NCI-H345 treated with DMSO at 0.1 percent for 48 hours (cell line): ENCODE data around the gene HCFC1.

ENCODE experiments used
- DNase-seq: peaks from one replicate; lab custom pipeline; 2025; ENCODE audit not compliant: unreplicated experiment; lab: John Stamatoyannopoulos, UW

The HCFC1 gene

GRCh38 chrX:153959649-153960048, 12.0 kb downstream of the HCFC1 start:
- DNase-seq = no peak

GRCh38 chrX:153958605-153959004, 13.0 kb downstream of the HCFC1 start:
- no peak for DNase-seq

GRCh38 chrX:153957224-153957623, 14.4 kb downstream of the HCFC1 start:
- no peak for DNase-seq

GRCh38 chrX:153956044-153956907, 15.3 kb downstream of the HCFC1 start:
- DNase-seq = no peak

- DNase-seq = no peak
These were observed 16.3 kb downstream of the HCFC1 start for GRCh38 chrX:153955228-153955732.

- no peak for DNase-seq
These were observed 16.9 kb downstream of the HCFC1 start for GRCh38 chrX:153954558-153955227.

- no peak for DNase-seq
These were observed 17.6 kb downstream of the HCFC1 start for GRCh38 chrX:153953892-153954557.

- DNase-seq = no peak
These were observed 18.2 kb downstream of the HCFC1 start for GRCh38 chrX:153953342-153953830.

- no peak for DNase-seq
These were observed 19.1 kb downstream of the HCFC1 start for GRCh38 chrX:153952373-153953026.

- DNase-seq = no peak
These were observed 19.8 kb downstream of the HCFC1 start for GRCh38 chrX:153951683-153952372.

GRCh38 chrX:153950127-153950526, 21.5 kb downstream of the HCFC1 start:
- DNase-seq = no peak

- no peak for DNase-seq
These were observed 22.5 kb downstream of the HCFC1 start for GRCh38 chrX:153948847-153949805.

GRCh38 chrX:153948002-153948466, 23.6 kb downstream of the HCFC1 start:
- no peak for DNase-seq

GRCh38 chrX:153947009-153947769, 24.4 kb downstream of the HCFC1 start:
- peak; percentile 49 for DNase-seq

GRCh38 chrX:153945956-153946943, 25.4 kb downstream of the HCFC1 start:
- no peak for DNase-seq

- DNase-seq = no peak
These were observed 26.8 kb downstream of the HCFC1 start for GRCh38 chrX:153944800-153945150.

GRCh38 chrX:153944140-153944799, 27.3 kb downstream of the HCFC1 start, which contains the start of gene RENBP:
Gene RENBP (minus strand): TSS chrX:153944643. CDS start chrX:153944610, 33 bp downstream.
- DNase-seq = no peak
